GM21529 (cell line): ENCODE results near the gene HVCN1.
"Not testable (repeated sequence)": the region's sequence is repeated elsewhere in the genome, so short reads cannot be mapped to it uniquely, and the experiment has no call there.

Experiments
- ATAC-seq: cut with Tn5 transposase; IDR thresholded peaks from one replicate; pipeline ENCODE4 v1.9.1; 2021; ENCODE audit not compliant: unreplicated experiment

Gene HVCN1, protein sequence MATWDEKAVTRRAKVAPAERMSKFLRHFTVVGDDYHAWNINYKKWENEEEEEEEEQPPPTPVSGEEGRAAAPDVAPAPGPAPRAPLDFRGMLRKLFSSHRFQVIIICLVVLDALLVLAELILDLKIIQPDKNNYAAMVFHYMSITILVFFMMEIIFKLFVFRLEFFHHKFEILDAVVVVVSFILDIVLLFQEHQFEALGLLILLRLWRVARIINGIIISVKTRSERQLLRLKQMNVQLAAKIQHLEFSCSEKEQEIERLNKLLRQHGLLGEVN

DNA sequence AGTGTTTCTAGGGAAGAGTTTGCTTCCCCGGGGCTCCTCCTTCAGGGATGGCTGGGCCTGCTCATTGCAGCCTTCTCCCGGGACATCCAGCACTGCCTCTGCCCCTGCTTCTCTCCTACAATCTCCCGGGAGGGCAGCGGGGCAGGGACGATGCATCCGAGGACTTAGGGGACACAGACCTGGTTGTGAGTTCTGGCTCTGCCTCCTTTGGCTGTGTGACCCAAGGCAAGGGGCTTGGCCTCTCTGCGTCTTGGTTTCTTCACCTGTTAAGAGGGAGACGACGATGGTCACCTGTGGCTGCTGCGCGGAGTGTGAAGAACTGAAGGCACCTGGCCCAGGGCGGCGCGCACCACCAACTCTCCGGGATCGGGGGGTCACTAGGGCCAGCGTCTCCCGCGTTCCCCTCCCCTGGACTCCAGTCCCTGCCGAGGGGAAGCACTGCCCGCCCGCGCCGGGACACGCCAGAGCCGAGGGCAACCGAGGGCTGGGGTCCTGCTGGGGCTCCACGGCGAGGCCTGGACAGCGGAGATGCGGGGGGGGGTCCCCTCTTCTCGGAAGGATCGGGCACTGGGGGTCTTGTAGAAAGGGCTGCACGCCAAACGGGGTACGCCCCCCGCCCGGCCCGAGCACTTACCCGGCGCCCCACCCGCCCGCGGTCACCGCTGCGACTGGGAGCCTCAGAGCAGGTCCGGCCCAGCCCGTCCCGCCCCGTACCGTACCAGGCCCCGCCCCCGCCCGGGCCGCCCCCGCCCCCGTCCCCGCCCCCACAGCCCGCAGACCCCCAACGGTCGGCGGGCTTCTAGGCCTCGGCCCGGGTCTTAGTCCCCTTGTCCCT lies at the start of gene HVCN1:
HVCN1 (minus strand) TSS at position 670 of the 835 bp plus-strand sequence. CDS start 5,870 bp downstream, outside the sequence.
- peak; percentile 25 for ATAC-seq

DNA sequence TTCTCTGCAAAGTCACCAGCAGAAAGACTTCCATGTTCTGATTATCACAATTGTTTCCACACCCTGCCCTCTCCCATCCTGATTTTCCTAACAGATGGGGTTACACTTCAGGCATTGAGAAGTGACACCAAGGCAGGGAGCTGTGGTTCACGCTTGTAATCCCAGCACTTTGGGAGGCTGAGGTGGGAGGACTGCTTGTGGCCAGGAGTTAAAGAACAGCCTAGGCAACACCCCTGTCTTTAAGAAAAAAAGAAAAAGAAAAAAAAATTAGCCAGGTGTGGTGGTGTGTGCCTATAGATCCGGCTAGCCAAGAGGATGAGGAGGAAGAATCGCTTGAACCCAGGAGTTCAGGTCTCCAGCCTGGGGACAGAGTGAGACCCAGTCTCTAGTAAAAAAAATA lies 48.6 kb upstream of the HVCN1 start:
- ATAC-seq, result no peak

DNA sequence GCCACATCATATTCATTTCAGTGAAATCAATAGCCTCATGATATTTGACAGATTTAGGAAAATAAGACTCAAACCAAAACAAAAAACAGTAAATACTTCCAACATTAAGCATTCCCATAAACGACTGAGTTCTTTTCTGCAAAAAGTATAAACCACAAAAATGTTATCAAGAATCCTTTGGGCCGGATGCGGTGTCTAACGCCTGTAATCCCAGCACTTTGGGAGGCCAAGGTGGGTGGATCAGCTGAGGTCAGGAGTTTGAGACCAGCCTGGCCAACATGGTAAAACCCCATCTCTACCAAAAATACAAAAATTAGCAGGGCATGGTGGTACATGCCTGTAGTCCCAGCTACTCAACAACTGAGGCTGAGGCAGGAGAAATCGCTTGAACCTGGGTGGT lies 48.1 kb upstream of the HVCN1 start:
- ATAC-seq, result not testable (repeated sequence)

DNA sequence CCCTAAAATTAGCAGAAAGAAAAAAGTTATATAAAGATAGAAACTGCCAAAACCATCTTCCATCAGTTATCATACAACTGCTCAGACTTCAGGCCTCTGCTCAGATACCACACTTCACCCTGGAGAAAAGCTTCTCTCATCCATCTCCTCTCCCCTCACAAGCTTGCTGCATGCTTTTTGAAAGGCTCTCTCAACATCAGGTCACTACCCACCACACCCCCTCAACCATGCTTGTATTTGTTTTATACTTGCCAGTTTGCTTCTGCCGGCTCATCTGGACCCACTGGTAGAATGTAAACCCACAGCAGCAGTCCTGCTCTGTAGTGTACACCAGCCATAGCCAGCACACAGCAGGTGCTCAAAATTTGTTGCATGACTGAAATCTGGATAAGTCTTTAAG lies 45.0 kb upstream of the HVCN1 start:
- ATAC-seq, result no peak

DNA sequence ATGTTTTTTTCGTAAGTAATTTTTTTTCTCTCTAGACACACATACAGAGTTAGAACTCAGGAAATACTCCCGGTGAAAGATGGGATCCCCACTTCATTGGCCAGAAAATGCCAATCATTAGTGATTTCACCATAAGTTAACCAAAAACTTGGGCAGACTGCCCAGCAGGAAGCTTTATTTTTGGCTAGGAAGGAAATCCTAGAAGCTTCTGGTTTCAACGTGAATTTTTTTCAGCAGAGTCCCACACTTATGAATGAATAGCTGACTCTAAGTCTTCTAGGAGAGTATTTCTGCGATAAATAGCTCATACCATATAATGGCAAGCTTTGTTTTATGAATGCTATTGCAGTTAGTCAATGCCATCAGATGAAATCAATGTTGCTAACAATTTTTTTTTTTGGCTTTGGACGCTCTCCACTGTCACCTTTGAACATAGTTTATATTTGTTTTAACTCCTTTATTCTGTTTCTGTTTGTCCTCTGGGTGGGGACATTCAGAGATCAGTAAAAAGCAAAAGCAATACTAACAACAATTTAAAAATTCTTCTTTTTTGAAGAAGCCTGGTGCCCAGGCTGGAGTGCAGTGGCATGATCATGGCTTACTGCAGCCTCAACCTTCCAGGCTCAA lies 44.3 kb upstream of the HVCN1 start:
- ATAC-seq, result no peak

DNA sequence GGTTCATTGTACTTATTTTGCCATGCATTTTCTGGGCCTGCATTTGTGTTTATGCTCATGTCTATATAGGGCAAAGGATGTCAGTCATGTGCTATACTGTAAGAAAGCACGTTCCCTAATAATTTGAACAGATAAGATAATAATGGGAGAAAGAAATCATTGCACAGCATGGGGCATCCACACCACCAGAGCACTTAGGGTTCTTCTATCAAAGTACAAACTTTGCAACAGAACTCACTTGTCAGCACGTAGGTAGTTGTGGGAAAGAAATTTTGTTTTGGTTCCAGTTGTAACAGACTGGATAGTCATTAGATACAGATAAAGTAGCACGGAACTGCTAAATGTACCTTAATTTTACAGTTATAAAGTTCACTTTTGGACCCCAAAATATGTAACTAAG lies 43.7 kb upstream of the HVCN1 start:
- ATAC-seq, result no peak

DNA sequence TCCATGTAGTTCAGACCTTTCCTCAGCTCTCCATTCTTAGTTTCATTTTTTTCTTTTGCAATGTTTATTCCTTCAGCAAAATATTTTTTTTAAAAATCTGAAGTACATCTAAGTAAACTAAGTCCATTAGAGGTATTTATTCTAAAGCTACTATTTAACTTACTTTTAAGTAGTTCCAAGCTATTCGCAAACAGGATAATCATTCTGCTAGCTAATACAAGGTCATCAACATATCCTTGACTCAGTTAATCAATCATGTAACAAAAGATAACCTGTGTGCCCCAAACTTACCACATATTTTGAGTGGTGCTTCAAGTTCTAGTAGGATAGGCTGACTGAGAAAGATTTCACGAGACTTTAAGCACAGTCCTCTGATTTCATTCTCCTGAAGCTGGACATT lies 42.6 kb upstream of the HVCN1 start:
- no peak for ATAC-seq

DNA sequence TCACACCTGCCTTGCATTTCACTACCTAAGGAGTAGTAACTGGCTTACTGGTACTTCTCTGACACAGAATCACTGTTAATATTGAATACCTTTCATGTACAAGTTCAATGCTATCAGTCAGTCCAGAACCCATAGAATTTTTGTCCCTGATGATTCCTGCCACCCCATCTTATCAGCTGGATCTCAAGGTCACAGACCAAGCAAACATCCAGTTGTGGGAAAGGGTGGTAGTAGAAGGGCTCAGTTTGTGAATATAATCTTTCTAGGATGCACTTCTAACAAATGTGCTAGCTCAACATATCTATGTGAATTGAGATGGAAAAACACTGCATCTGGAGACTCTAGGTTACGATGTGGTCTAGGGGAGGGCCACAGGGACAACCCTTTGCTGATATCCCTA lies 39.7 kb upstream of the HVCN1 start:
- no peak for ATAC-seq

DNA sequence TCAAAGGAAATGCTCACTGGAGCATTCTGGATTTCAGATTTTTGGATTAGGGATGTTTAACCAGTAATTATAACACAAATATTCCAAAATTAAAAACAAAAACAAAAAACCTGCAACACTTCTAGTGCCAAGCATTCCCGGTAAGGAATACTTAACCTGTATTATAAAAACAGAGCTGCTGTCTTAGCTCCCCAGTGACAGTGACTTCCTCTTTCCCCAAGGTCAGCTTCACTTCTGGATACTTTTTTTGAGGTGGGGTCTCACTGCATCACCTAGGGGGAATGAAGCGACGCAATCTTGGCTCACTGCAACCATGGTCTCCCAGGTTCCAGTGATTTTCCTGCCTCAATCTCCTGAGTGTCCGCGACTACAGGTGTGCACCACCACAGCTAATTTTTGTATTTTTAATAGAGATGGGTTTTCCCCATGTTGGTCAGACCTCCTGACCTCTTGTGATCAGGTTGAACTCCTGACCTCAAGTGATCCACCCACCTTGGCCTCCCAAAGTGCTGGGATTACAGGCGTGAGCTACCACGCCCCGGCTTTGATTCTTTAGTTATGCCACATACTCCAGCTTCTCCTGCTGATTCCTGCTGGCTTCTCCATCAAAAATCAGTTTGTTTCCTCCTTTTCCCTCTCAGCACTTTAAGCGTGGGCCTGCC lies 37.9 kb upstream of the HVCN1 start:
- ATAC-seq, result no peak

DNA sequence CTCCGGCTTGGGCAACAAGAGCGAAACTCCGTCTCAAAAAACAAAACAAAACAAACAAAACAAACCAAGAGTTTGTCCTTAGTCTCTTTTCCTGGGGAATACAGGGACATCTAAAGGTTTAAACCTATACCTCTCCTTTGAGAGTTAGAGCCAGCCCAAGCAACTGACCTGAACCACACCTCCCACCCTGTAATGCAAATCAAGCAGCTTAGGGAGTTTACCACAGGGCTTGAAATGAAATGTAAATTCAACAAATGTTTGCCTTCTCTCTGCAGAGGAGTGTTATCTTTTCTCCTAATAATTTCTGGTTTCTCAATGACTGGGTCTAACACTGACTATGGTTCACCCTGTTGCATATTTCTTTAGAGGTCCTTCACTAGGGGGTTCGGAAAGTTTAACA lies 37.1 kb upstream of the HVCN1 start:
- no peak for ATAC-seq

DNA sequence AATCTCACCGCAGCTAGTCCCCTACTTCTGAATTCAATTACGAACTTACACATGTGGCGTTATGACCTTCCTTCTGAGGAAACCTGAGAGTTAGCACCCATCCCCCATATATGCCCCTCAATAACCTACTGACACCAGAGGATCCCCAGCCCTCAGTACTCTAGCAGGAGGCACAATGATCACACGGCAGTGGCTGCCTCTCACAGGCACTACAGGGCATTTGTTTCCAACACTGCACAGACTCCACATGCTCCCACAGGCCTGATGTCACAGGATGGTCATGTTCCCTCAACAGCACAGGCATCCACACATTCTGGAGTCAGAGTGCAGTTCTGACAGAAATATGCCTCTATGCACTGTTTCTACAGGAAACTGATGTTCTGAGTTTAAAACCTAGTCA lies 36.4 kb upstream of the HVCN1 start:
- ATAC-seq, result no peak

DNA sequence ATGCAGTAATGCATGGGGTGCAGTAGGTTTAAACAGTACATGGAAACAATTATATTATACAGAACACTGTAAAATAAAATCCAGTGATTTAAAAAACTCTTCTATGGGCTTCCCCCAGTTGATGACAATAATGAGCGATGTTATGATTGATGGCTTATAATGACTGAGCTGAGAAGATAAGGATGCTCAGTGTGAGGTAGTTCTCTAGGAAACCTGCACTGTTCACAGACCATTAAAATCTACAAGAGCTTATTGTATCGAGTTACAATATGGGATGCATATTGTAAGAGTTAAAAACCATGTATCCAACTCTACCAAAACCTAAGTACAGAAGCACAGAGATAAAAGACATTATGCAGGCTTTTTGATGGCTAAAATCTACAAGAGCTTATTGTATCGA lies 34.0 kb upstream of the HVCN1 start:
- ATAC-seq, result not testable (repeated sequence)

DNA sequence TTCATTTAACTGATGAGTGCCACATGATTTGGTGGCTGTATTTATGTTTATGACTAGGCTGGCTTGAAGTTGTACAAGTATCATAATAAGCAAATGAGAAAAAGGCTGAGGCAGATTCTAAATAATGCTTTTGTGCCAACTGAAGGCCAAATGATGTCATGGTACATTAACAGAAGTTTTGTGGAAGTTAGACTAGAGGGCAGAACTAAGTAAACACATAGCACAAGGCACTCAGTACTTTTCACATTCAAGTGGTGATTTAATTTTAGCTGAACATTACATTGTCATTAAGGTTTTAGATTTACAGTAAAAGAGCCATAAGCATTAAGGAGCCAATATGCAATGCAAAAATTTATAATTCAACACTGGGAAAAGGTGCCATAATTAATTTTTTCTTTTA lies 32.7 kb upstream of the HVCN1 start:
- no peak for ATAC-seq

DNA sequence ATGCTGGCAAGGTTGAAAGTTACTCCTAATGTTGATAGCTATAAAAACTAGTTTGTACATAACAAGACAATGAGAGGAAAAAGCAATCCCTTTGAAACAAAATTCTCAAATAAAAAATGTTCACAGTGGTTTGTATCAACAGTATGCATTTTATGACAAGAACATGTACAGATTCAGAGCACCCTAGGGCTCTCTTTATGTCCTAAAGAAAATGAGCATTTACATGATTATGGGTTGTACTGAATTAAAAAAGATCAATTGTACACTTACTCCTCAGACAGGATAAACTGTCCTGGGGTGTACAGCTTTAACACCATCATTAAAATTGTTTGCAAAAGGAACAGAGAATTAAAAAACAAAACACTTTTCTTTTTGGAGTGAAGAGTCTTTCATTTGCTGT lies 31.6 kb upstream of the HVCN1 start:
- ATAC-seq, result no peak

DNA sequence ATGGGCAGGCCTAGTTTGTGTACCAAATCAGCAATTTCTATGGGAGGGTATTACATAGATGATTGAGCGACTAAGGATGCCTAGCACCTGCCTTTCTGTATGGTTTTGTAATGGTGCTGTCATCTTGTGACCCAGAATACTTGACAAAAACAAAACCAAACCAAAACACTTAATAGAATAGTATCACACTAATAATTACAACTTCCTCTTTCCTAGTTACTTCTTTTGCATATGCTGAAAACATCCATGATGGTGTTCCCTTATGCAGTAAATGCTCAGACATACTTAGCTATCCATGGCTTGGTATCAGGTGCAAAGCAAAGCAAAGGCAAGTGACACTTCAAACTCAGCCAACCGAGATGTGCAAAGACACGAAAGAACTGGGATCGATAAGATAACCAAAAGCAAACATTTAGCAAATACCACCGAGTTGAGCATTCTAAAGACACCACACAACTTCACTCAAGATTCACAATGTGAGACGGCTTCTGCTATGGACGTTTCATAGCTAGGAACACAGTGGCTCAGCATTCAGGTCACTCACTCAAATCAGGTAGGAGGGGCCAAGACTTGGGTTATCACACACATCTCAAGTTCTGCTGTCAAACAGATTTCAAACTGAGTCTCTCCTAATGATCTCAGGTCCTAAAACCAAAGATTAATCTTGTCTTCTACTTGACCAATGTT lies 29.4 kb upstream of the HVCN1 start:
- no peak for ATAC-seq

DNA sequence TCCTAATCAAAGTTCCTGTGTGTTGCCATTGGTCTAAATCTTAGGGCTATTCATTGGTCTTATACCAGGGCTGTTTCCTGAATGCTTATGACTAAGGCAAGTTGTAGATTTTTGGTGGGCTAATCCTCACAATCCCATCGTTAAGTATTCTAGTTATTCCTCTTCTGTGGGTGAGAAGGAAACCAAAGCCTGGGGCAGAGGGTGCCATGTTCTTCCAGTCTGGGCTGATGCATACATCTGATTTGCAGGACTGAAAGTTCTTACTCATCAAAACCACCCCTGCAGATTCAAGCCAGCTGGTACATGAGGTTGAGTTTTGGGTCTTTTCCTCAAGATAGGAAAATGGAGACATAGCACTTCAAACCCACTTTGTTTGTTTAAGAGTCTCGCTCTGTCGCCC lies 28.1 kb upstream of the HVCN1 start:
- ATAC-seq, result no peak

DNA sequence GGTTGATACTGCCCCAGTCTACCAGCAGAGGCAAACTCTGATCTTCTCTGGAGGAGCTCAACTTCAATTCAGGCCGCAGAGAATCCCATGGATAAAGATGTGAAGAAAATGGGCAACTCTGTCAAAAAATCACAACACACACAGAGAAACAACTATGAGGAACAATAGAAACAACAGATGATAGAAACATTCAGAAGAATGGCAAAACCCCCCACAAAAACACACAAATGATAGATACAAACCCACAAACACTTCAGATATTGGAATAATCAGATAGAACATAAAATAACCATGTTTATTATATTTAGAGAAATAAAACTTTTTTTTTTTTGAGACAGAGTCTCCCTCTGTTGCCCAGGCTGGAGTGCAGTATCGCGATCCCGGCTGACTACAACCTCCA lies 20.0 kb upstream of the HVCN1 start:
- no peak for ATAC-seq

DNA sequence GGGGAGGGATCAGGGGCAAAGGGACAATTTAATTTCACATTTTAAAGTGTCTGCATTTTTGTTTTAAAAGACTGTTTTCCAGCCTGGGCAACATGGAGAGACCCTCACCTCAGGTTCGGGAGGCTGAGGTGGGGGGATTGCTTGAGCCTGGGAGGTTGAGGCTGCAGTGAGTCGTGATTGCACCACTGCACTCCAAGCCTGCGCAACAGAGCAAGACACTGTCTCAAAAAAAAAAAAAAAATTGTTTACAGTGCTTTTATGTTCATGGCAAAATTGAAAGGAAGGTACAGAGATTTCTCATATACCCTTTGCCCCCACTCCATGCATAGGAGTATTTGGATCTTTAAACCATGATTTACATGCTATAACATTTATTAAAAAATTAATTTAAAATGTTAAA lies 16.4 kb upstream of the HVCN1 start:
- no peak for ATAC-seq

DNA sequence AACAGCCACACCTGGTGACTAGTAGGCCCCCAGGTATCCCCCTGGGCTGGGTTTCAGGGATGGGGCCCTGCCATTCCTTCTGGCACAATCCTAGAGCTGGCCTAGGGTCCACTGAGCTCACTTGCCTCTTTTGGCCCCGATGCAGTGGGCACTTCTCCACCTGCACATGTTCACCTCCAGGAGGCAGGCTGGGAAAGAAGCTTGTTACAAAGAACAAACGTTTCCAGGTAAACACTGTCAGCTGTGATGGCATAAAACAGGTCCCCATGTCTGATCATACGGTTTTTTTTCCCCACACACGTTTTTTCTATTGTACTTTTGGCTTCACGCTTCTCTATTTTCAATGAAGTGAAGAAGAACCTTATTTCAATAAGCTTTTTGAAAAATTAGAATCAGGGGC lies 15.8 kb upstream of the HVCN1 start:
- ATAC-seq, result no peak

DNA sequence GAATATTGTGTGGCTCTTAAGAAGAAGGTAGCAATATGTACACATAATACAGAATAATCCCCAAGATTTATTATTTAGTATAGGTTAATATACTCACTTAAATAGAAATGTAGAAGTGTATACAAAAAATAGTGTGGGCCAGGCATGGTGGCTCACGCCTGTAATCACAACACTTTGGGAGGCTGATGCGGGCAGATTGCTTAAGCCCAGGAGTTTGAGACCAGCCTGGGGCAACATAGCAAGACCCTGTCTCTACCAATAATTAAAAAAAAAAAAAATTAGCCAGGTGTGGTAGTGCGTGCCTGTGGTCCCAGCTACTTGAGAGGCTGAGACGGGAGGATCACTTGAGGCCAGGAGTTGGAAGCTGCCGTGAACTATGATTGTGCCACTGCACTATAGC lies 15.3 kb upstream of the HVCN1 start:
- ATAC-seq, result no peak

DNA sequence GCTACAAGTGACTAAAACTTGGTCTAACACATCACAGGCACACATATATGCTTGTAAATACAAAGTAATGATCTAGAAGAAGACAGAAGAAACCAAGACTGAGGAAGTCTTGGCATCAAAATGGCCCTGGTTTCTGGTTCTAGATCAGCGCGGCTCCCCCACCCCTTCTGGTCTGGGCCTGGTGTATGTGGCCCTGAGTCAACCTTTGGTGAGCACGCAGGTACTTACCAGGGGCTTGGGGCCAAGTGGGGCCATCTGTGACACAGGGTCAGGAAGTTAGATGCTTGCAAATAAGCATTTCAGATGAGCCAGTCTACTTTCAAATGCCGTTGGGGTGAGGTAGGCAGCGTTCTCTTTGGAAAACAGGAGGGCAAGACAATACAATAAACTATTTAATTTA lies 13.2 kb upstream of the HVCN1 start:
- ATAC-seq, result no peak
